ENCODE measurements around the gene ACACB.

ACACB gene

DNA sequence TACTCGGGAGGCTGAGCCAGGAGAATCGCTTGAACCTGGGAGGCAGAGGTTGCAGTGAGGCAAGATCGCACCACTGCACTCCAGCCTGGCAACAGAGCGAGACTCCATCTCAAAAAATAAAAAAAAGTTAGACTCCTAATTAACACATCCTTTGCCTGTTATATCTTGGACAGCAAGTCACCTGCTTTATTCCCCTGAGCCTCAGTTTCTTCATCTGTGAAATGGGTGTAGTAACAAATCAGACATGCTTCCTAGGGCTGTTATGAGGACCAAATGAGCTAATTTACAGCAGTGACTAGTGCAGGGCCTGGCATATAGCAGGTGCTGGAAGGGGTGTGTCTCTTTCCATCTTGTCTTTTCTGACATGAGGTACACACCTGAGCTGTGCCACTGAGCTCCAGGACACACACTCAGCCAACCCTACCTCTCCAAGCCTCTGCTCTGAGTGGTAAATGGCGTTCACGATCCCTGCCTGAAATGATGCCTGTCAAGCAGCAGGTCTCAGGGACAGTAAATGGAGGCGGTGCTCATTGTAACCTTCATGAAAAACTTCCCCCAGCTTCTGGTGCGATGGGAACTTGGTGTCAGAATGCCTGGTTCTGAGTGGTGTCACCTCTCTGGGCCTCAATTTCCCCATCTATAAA, 161.0 kb downstream of the ACACB start:
- DNase-seq (ENCODE audit: low read depth, low spot score), result no peak

DNA sequence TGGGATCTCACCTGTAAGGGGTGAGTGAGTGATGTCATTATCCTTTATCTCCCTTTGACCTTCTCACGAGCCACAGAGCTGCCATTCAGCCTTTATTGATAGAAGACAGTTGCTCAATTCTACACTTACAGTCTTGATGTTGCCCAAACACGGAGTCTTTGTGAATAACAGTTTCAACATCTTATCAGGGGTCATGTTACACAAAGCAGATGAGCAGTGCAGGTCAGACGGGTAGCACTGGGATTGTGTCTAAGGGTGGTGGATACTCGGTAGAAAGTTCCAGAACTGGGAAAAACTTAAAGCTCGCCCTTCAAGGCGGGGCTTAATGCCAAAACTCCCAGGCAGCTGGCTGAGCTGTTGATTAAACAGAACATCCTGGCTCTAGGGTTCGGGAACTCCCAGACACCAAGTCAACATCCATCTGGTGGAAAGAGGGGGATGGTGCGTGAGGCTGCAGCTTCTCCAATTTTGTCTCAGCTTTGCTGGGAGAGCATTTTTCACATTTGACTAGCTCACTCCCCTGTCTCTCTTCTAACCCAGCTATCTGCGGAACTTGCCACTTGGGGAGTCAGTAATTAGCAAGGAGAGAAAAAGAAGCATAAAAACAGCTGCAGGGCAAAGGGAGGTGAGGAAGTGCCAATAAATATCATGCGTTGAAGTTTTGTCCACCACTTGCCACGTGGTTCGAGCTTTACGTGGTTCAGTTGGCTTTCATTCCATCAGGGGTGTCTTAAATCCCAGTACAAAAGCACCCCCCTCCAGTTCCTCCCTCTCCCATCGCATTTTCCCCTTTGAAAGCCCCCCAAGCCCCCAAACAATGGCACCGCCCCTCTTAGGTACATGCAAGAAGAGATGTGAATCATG, 161.7 kb downstream of the ACACB start:
- DNase-seq (ENCODE audit: low read depth, low spot score), result peak; percentile 20

DNA sequence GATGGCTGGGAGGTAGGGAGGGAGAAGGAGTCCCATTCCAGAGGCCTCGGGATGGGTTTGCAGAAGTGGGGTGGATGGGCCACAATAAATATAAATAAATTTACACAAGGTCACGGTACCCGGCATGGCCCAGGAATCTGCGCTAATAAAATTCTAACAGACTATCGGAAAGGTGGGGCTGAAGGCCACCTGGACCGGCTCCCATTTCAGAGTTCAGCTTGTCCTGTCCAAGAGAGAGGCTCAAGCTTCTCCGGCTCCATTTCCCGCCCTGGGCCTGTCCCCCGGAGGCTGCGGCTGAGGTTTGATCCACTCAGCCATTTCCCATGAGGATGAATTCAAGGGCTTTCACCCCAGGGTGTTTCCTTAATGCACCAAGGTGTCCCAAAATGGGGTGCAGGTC, 162.5 kb downstream of the ACACB start:
- DNase-seq (ENCODE audit: low read depth, low spot score), result no peak

DNA sequence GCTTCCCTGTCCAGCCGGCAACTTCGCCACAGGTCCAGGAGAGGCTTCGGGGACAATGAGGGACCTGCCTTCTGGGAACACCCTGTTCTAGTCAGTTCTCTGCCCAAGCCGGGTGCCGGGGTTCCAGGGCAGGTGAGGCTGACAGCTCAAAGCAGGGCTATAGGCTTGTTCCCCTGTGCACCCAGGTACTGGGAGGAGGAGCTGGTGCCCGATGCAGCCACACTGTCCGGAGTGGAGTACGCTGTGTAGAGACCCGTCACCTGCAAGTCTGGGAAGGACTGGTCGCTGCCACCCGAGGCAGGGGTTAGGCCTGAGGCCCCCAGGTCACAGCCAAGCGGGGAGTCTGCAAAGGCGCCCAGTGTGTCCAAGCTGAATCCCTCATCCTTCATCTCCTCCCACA, 163.1 kb downstream of the ACACB start:
- DNase-seq (ENCODE audit: low read depth, low spot score), result no peak

DNA sequence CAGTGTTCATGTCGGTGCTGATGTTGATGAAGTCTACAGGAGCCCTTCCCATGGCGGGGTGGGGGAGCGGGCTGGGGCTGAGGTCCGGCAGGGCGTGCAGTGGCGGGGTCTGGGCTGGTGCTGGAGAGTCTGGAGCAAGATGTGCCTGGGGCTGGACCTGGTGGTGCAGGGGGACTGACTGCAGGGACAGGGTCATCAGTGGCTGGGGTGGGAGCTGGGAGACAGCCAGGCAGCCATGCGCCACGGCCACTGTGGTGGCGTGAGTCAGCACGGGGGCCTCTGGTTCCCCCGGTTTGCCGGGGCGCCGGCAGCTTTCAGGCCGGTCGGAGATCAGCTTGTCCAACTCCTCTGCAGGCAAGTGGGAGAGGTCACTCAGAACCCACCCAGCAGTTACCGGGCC, 165.1 kb downstream of the ACACB start:
- DNase-seq (ENCODE audit: low read depth, low spot score), result no peak

DNA sequence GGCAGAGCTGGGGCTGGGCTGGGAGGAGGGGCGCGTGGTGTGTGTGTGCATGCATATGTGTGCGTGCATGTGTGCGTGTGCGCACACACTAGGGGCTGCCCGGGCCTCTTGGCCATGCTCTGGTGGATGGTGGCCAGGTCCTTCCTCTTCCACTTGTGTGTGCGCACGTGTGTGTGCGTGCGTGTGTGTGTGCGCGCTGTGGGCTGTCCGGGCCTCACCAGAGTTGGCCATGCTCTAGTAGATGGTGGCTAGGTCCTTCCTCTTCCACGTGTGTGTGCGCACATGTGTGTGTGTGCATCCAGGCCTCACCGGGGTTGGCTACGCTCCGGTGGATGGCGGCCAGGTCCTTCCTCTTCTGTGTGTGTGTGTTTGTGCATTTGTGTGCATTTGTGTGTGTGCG, 168.0 kb downstream of the ACACB start:
- DNase-seq (ENCODE audit: low read depth, low spot score), result no peak

DNA sequence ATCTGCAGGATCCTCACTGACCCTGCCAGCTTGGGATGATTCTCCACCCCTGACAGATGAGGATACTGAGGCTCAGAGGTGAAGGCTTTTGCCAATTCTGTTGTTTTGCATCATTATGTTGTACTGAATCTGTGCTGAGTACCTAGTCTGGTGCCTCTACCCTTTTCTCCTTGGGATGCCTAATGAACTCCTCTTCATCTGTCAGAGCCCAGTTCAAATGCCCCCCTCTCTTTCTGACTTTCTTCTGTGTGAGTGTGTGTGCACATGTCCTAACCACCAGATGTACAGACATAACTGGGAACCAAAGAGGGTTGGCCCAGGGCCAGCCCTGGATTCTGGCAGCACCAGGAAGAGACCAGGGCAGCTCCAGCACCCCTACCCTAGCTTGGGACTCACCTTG, 169.9 kb downstream of the ACACB start:
- DNase-seq (ENCODE audit: low read depth, low spot score), result no peak

DNA sequence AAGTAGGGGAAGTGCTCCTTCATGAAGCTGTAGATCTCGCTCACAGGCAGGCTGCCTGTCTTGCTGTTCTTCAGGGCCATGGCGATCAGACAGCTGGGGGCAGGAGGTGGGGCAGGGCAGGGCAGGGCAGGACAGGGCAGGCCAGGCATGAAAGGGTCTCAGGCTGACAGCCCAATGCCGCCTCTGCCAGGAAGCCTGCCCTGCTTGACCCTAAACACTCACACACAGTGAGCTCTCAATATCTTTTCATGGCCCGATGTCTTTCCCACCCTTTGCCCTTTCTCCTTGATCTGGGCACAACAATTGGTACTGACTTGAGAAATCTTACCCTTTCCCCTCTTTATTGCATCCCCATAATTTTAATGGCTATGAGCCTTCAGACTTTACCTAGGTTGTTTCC, 170.3 kb downstream of the ACACB start:
- no peak for DNase-seq (ENCODE audit: low read depth, low spot score)

DNA sequence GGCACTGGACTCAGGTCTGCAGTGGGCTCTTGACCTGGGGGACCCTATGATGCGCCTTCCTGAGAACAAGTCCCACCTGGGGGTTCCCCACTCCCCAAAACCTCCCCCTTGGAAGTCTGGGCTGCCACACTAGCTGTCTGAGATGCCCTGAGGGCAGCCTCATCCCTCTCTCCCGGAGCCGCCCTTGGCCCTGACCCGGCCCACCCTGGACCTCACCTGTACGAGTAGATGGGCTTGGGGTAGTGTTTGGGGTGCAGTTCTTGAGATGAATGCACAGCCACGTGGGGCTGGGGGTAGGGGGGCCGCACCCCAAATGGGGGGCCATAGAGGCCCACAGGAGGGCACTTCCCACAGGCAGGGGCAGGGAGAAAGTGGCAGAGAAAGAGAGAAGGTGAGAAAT, 170.8 kb downstream of the ACACB start:
- DNase-seq (ENCODE audit: low read depth, low spot score), result no peak

DNA sequence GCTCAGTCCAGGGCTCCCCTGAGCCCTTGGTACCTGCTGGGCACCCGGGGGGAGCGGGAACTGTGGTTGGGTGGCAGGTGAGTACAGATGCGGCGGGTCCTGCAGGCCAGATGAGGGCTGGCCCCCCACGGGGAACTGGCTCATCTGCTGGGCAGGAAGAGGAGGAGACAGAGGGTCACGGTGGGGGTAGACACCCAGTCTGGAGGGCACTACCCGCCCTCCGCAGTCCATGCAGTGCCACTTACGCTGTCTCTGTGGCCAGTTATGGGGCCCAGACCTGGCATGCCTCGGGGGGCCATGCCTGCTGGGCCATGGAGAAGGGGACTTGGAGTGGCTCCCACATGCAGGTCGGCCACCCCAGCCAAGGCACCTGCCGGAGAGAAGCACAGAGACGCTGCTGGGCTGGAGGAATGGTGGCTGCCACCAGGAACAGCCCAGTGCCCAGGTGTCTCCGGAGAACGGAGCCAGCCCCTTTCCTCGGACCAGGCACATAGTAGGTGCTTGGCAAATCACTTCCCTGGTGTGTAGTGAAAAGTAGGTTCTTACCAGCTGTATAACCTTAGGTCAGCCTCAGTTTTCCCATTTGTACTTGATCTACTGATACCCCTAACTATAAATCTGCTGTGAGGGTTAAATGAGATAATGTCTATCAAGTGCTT, 171.6 kb downstream of the ACACB start:
- no peak for DNase-seq (ENCODE audit: low read depth, low spot score)

DNA sequence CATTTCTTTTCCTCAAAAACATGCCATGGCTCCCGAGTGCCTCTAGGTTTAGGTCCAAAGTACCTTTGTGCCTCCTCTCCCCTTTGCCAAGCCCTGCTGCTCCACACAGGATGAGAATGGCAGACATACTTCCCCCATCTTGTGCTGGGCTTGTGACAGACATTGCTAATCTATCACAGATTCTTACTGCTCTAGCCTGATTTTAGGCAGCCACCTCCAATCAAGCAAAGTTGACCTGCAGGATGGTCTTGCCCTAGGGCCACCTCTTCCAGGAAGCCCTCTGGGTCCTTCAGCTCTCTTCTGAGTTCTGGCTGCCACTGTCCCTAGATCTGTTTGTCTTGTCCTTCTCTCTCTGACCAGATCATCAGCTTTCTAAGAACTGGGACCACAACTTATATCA, 172.2 kb downstream of the ACACB start:
- DNase-seq (ENCODE audit: low read depth, low spot score), result no peak

DNA sequence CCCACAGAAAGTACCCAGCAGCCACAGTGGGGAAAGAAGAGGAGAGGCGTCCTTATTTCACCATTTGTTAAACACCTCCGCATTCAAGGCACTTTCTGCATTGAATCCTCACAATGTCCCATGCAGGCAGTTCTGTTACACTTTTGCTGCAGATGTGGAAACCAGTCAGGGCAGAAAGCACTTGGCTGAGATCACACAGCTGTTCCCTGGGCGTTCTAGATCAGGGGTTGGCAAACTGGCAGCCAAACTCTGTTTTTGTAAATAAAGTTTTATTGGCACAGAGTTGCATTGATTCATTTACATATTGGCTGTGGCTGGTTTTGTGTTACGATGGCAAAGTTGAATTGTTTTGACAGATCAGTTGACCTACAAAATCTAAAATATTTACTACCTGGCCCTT, 172.6 kb downstream of the ACACB start:
- DNase-seq (ENCODE audit: low read depth, low spot score), result no peak

DNA sequence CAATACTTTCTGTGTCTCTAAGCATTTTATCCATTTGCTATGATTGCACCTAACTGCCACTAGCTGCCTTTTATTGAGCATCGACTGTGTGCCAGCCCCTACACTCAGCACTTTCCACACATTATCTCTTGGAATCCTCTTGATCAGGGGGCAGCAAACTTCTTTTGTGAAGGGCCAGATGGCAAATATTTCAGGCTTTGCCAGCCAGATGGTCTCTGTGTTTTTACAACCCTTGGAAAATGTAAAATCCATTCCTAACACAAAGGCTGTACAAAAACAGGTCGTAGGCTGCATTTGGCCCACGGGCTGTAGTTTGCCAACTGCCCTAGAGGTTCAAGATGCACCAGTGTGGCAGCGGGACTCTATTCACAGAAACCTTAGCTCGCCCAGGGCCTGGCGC, 173.2 kb downstream of the ACACB start:
- no peak for DNase-seq (ENCODE audit: low read depth, low spot score)

DNA sequence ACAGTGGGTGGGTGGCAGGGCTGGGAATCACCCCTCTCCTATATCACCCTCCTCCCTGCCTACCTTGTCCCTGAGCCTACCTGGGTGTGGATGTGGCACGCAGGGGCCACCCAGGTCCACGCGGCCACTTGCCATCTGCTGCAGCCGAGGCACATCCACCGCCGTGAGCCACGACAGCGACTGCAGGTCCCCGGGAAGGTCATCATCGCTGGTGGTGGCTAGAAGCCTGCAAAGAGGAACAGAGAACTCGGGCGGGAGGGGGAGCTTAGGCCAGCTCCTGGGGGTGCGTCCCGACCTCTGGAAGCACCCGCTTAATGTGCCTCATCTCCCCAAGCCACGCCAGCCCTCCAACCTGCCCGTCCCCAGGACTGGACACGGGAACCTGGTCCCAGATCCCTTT, 173.7 kb downstream of the ACACB start:
- DNase-seq (ENCODE audit: low read depth, low spot score), result no peak

DNA sequence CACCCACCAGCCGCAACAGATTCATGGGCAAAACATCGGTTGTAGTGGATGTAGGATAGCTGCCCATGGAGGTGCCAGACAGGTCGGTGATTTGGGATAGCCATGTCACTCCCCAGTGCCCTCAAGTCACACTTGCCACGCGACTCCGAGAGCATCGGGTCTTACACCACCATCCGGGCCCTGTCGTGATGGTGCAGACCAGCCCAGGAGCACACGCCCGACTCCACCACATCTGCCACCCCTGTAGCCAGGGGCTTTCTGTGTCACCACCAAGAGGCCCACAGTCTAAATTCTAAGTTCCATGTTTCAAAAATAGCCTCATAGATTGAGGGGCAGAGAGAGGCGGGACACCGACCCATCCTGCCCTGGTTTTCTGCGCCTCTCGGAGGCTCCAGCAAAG, 174.7 kb downstream of the ACACB start:
- DNase-seq (ENCODE audit: low read depth, low spot score), result no peak

DNA sequence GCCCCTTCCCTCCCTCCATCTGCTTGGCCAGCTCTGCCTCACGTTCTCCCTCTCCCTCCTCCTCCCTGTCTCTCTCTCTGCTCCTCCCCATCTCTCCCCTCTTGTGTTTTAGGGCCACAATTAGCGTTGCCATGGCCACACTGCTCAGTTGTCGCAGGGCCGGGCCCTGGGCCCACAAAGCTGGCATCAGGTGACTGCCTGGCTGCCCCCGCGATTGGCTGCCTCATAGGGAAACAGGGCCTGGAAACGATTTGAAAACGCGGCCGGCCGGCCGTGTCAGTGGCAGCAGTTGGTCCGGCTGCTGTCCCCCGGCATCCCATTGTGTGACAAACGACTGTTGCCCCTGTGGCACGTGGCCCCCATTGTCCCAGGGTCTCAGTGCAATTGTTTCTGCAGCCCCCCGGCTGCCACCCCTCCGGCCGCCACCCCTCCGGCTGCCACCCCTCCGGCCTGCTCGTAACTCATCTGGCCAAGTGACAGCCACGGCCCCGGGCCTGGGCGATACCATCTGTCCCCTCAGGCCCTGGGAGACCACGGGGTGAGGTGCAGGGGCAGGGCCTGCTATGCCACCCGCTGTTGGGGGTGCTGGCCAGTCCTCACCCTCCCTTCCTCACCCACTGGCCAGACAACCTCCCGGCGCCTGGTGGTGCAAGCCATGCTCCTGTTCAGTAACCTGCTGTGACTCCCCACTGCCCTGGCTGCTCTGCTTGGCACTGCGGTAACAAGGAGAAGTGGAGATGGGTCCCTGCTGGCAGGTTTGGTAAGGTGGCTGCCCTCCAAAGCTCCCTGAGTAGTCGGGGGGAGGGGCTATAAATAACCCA, 175.3 kb downstream of the ACACB start:
- DNase-seq (ENCODE audit: low read depth, low spot score), result peak; percentile 86

DNA sequence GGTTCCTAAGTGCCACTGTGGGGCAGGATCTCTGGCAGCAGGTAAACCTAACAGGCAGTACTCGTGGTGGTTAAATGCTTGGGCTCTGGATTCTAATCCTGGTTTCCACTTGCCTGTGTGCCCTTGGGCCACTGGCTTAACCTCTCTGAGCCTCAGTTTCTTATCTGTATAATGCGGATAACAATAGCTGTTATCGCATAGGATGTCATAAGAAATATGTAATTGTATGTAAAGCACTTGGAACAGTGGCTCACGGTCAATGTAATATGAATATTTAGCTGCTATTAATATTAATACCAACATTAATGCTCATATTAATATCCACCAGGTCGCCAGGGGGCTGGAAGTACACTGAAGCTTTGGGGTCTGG, 175.9 kb downstream of the ACACB start:
- no peak for DNase-seq (ENCODE audit: low read depth, low spot score)

DNA sequence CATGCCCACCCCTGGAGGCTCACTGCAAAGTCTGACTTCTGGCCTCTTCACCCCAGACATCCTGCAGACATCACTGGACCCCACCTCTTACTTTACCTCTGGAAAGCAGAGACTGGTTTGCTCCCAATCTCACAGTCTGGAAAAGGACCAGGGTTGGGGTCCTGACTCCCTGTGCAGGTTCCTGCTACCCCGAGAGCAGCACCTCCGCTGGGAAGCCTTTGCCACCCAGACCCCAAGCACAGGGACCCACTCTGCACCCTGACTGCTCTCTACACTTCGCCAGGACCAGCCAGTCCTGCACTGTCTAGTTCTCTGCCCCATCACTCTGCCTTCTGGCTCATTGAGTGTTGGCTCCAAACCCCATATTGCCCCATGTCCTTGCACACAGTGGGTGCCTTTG, 176.7 kb downstream of the ACACB start:
- DNase-seq (ENCODE audit: low read depth, low spot score), result no peak

DNA sequence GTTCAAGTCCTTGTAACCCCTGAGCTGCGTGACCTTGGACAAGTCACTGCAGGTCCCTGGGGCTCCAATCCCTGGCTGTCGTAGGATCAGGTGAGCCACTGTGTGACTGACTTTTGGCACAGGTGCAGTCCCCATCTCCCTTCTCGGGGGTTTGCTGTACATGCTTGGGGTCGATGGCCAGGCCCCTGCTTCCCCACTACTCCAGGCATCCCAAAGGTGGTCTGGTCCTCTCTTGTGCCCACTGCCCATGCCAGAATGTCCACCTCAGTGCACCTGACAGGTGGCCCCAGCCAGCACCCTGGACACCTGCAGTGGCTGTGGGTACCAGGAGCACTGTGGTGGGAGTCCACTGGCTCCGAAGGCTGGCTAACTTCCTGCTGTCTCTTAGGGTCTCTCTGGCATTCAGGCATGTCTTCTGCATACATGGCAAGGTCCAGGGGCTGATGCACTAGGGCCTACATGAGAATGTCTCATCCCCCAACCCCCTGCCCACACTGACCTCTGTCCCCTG, 178.0 kb downstream of the ACACB start:
- DNase-seq (ENCODE audit: low read depth, low spot score), result no peak

DNA sequence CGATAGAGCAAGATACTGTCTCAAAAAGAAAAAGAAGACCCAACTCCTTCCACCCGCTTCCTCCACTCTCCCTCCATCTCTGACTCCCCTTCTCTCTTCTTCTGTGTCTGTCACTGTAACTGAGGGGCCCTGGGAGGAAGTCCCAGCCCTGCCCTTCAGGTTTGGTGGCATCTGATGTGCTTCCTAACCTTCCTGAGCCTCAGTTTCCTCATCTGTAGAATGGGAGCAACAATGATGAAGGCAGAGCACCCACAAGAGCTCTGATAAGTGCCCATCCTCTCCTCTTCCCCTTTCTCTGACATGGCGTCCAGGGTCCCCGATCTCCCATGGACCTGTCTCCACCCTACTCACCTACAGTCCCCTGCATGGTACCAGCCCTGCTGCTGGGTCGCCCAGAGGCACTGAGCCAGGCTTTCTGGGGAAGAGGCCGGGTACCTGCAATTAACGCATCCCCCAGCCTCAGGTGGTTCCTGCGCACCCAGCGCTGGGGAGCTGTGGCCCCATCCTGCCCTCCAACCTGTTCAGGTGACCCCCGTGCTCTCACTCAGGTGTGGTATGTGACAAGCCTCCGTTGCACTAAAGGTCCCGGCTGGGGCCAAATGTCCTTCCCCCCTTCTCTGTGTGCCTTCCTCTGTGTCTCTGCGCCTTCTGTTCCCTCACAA, 179.5 kb downstream of the ACACB start:
- no peak for DNase-seq (ENCODE audit: low read depth, low spot score)

DNA sequence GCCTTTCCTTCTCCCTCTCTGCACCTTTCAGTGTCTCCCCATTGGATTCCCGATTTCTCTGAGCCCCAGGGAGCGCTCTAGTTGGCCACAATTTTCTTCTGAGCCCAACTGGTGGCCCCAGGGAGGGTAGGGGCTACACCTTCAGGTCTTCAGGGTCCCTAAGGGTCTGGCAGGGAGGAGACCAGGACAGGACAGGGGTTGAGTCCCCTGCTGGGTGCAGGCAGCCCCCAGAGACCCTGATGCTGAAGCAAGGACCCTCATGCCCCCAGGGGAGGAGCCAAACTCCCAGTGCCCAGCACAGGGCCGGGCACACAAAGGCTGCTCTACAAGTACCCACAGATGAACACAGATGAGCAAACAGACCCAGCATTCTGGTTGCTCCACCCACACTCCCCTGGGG, 180.0 kb downstream of the ACACB start:
- DNase-seq (ENCODE audit: low read depth, low spot score), result no peak
